ENCODE measurements around the gene DOCK4.

DOCK4 gene

DNA sequence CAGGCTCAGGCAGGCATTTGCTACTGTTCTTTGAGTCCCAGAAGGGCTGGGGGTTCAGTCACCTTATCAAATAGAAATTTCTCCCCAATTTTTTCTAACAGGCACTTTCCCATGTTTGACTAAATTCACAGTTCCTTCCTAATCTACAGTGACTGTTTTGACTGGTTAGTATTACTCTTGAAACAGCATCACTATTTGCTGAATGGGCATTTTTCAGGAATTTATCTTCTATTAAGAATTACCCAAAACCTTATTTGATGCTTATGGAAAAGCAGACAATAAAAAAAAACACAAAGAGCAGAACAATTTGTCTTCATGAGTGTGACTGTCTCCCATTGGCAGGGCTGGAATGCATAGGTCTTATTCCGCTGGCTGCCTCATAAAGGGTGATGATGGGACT lies 269.0 kb downstream of the DOCK4 start:
- no peak for DNase-seq
- H3K79me2 ChIP-seq (ENCODE audit: control insufficient read depth, insufficient read depth, low read length, poor library complexity) = no peaks in the 10 kb centered on the region
- H3K79me1 ChIP-seq (ENCODE audit: low read length) = no peaks in the 10 kb centered on the region
- no peak overlapping the region for H4K12ac ChIP-seq (ENCODE audit: low read depth, low read length)
- H3K4me2 ChIP-seq (ENCODE audit: low read length) = no peak overlapping the region
- H3K9me3 ChIP-seq (ENCODE audit: insufficient read depth, low read depth, low read length) = no peaks in the 10 kb centered on the region
- H2BK5ac ChIP-seq (ENCODE audit: low read depth, low read length, poor library complexity) = no peak overlapping the region
- WGBS (ENCODE audit: extremely low coverage, insufficient coverage, insufficient read length) = no CpG with 5 or more reads among the region's 1 CpG
- H3K9ac ChIP-seq (ENCODE audit: low read length) = no peak overlapping the region
- no peak overlapping the region for H3K4ac ChIP-seq (ENCODE audit: low read depth, low read length)
- peaks cover 2 to 6% of the 10 kb centered on the region in 2 experiments for H3K36me3 ChIP-seq (ENCODE audit: control insufficient read depth in 1 of 2, insufficient read depth in 2 of 2, low read length in 2 of 2)
- H4K91ac ChIP-seq (ENCODE audit: low read depth, low read length) = no peak overlapping the region
- H2BK12ac ChIP-seq (ENCODE audit: low read length) = no peak overlapping the region
- no peak overlapping the region for H3K4me3 ChIP-seq (ENCODE audit: low read depth, low read length)
- no peak overlapping the region for H2BK120ac ChIP-seq (ENCODE audit: insufficient read depth, low read length, poor library complexity)
- no peak overlapping the region for H3K18ac ChIP-seq (ENCODE audit: low read length)
- no peak overlapping the region for H4K8ac ChIP-seq (ENCODE audit: low read depth, low read length)
- H2AFZ ChIP-seq (ENCODE audit: insufficient read depth, low read length, poor library complexity) = no peak overlapping the region
- no peak overlapping the region for H3K14ac ChIP-seq (ENCODE audit: low read length)
- no peak overlapping the region for H3K27ac ChIP-seq (ENCODE audit: low read depth, low read length)
- H3K4me1 ChIP-seq (ENCODE audit: control insufficient read depth in 1 of 2, insufficient read depth in 2 of 2, low read length in 2 of 2) = no peaks in the 10 kb centered on the region
- no peaks in the 10 kb centered on the region for H3K27me3 ChIP-seq (ENCODE audit: insufficient read depth, low read length)
- no peak overlapping the region for H2AK5ac ChIP-seq (ENCODE audit: low read length)
- no peak overlapping the region for H3K23ac ChIP-seq (ENCODE audit: low read length)

DNA sequence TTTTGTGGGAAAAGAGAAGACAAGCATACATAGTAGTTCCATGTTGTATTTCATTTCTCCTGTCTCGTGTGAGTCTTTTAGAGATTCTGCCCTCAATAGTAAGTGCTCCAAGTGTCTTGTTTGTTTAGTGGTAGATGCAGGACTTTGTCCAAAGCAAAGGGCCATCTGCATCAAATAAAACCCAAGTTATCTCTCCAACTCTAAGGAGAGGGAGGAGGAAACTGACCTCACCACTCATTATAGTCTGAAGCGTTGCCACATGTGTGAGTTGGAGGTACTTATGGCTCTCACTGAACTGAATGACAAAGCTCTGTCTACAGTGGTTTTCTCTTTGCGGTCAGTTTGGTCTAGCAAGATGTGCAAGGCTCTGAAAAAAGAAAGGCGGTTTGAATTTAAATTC lies 272.6 kb downstream of the DOCK4 start:
- no CpG with 5 or more reads among the region's 4 CpGs for WGBS (ENCODE audit: extremely low coverage, insufficient coverage, insufficient read length)
- H3K14ac ChIP-seq (ENCODE audit: low read length) = no peak overlapping the region

DNA sequence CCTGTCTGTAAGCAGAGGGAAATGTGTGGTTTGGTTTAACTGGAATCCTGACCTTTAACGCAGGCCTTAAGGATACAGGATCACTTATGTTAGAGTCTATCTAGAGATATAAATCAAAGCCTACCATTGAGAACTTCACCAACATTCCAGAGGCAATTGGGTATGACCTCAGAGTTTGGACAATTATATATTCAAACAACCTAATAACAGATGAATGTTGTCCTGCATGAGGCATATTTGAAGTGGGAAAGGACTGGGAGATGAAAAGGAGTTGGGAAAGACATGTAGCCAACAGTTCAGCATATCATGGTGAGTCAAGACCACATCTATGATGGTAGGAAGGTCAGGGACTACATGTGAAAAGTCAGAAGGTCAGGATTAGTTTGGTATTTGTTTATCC lies 274.2 kb downstream of the DOCK4 start:
- H3K9ac ChIP-seq (ENCODE audit: low read length) = no peak overlapping the region
- no CpG with 5 or more reads among the region's 1 CpG for WGBS (ENCODE audit: extremely low coverage, insufficient coverage, insufficient read length)
- H3K79me2 ChIP-seq (ENCODE audit: control insufficient read depth, insufficient read depth, low read length, poor library complexity) = no peaks in the 10 kb centered on the region

More for the DNA sequence above, 272.6 kb downstream of the DOCK4 start:
- Histone ChIP-seq H3K4ac (ENCODE audit: low read depth, low read length) (no peak overlapping the region), H3K23ac (ENCODE audit: low read length) (no peak overlapping the region), H3K79me1 (ENCODE audit: low read length) (no peaks in the 10 kb centered on the region), H3K27ac (ENCODE audit: low read depth, low read length) (no peak overlapping the region), H3K9me3 (ENCODE audit: insufficient read depth, low read depth, low read length) (no peaks in the 10 kb centered on the region), H3K18ac (ENCODE audit: low read length) (no peak overlapping the region), H3K27me3 (ENCODE audit: insufficient read depth, low read length) (no peaks in the 10 kb centered on the region), H4K8ac (ENCODE audit: low read depth, low read length) (no peak overlapping the region), H2BK12ac (ENCODE audit: low read length) (no peak overlapping the region), H3K9ac (ENCODE audit: low read length) (no peak overlapping the region), H2AFZ (ENCODE audit: insufficient read depth, low read length, poor library complexity) (no peak overlapping the region), H3K4me3 (ENCODE audit: low read depth, low read length) (no peak overlapping the region), H3K36me3 (ENCODE audit: control insufficient read depth in 1 of 2, insufficient read depth in 2 of 2, low read length in 2 of 2) (no peaks in the 10 kb centered on the region), H3K4me2 (ENCODE audit: low read length) (no peak overlapping the region), H4K91ac (ENCODE audit: low read depth, low read length) (no peak overlapping the region), H3K79me2 (ENCODE audit: control insufficient read depth, insufficient read depth, low read length, poor library complexity) (no peaks in the 10 kb centered on the region), H2BK5ac (ENCODE audit: low read depth, low read length, poor library complexity) (no peak overlapping the region), H2AK5ac (ENCODE audit: low read length) (no peak overlapping the region), H3K4me1 (ENCODE audit: control insufficient read depth in 1 of 2, insufficient read depth in 2 of 2, low read length in 2 of 2) (no peaks in the 10 kb centered on the region), H2BK120ac (ENCODE audit: insufficient read depth, low read length, poor library complexity) (no peak overlapping the region), H4K12ac (ENCODE audit: low read depth, low read length) (no peak overlapping the region)
- no peak for DNase-seq

DNA sequence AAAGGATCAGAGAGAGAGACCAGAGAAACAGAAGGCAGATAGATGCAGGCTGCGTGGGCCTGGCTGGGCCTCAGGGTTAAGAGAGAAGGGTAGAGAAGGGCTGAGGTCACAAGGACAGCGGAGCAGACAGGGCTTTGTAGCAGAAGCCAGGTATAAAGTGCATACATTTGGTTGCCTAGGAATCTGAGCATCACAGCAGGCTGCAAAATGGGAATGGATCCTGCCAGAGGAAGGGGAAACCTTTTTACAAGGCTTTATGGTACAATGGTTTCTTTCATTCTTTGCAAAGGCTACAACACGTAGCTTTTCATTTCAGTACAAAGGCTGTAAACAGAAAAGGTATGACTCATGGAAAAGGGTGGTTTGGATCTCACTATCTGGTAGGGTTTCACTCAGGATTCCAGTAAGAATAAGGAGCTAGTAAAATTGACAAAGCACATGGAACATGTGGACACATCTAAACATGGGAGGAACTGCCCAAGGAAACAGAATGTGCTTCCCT lies 275.1 kb downstream of the DOCK4 start:
- no peak overlapping the region for H3K4ac ChIP-seq (ENCODE audit: low read depth, low read length)
- H4K91ac ChIP-seq (ENCODE audit: low read depth, low read length) = no peak overlapping the region
- H2AK5ac ChIP-seq (ENCODE audit: low read length) = no peak overlapping the region
- no peaks in the 10 kb centered on the region for H3K4me1 ChIP-seq (ENCODE audit: control insufficient read depth in 1 of 2, insufficient read depth in 2 of 2, low read length in 2 of 2)
- H3K9ac ChIP-seq (ENCODE audit: low read length) = no peak overlapping the region
- no peak overlapping the region for H3K23ac ChIP-seq (ENCODE audit: low read length)
- no peak overlapping the region for H2BK120ac ChIP-seq (ENCODE audit: insufficient read depth, low read length, poor library complexity)
- H3K79me2 ChIP-seq (ENCODE audit: control insufficient read depth, insufficient read depth, low read length, poor library complexity) = no peaks in the 10 kb centered on the region
- no peak overlapping the region for H3K4me2 ChIP-seq (ENCODE audit: low read length)
- no peaks in the 10 kb centered on the region for H3K79me1 ChIP-seq (ENCODE audit: low read length)
- no peak overlapping the region for H2BK5ac ChIP-seq (ENCODE audit: low read depth, low read length, poor library complexity)
- no peaks in the 10 kb centered on the region for H3K27me3 ChIP-seq (ENCODE audit: insufficient read depth, low read length)
- H3K4me3 ChIP-seq (ENCODE audit: low read depth, low read length) = no peak overlapping the region
- H2BK12ac ChIP-seq (ENCODE audit: low read length) = no peak overlapping the region
- no peaks in the 10 kb centered on the region for H3K36me3 ChIP-seq (ENCODE audit: control insufficient read depth in 1 of 2, insufficient read depth in 2 of 2, low read length in 2 of 2)
- no peak overlapping the region for H3K14ac ChIP-seq (ENCODE audit: low read length)
- peak overlapping the region; percentile 62 for H4K8ac ChIP-seq (ENCODE audit: low read depth, low read length)
- no peak overlapping the region for H2AFZ ChIP-seq (ENCODE audit: insufficient read depth, low read length, poor library complexity)
- DNase-seq = no peak
- H4K12ac ChIP-seq (ENCODE audit: low read depth, low read length) = no peak overlapping the region
- peak overlapping the region; percentile 23 for H3K27ac ChIP-seq (ENCODE audit: low read depth, low read length)
- no peaks in the 10 kb centered on the region for H3K9me3 ChIP-seq (ENCODE audit: insufficient read depth, low read depth, low read length)
- WGBS (ENCODE audit: extremely low coverage, insufficient coverage, insufficient read length) = no CpG with 5 or more reads among the region's 3 CpGs
- no peak overlapping the region for H3K18ac ChIP-seq (ENCODE audit: low read length)

More for the DNA sequence above, 274.2 kb downstream of the DOCK4 start:
- Histone ChIP-seq H3K4me1 (ENCODE audit: control insufficient read depth in 1 of 2, insufficient read depth in 2 of 2, low read length in 2 of 2) (no peaks in the 10 kb centered on the region), H3K36me3 (ENCODE audit: control insufficient read depth in 1 of 2, insufficient read depth in 2 of 2, low read length in 2 of 2) (no peaks in the 10 kb centered on the region), H2BK5ac (ENCODE audit: low read depth, low read length, poor library complexity) (no peak overlapping the region), H2BK120ac (ENCODE audit: insufficient read depth, low read length, poor library complexity) (no peak overlapping the region), H4K8ac (ENCODE audit: low read depth, low read length) (no peak overlapping the region), H2BK12ac (ENCODE audit: low read length) (no peak overlapping the region), H2AFZ (ENCODE audit: insufficient read depth, low read length, poor library complexity) (no peak overlapping the region), H4K12ac (ENCODE audit: low read depth, low read length) (no peak overlapping the region), H3K9me3 (ENCODE audit: insufficient read depth, low read depth, low read length) (no peaks in the 10 kb centered on the region), H3K4ac (ENCODE audit: low read depth, low read length) (no peak overlapping the region), H3K27me3 (ENCODE audit: insufficient read depth, low read length) (no peaks in the 10 kb centered on the region), H3K18ac (ENCODE audit: low read length) (no peak overlapping the region), H3K4me2 (ENCODE audit: low read length) (no peak overlapping the region), H3K4me3 (ENCODE audit: low read depth, low read length) (no peak overlapping the region), H2AK5ac (ENCODE audit: low read length) (no peak overlapping the region), H3K14ac (ENCODE audit: low read length) (no peak overlapping the region), H3K23ac (ENCODE audit: low read length) (no peak overlapping the region), H3K79me1 (ENCODE audit: low read length) (no peaks in the 10 kb centered on the region), H4K91ac (ENCODE audit: low read depth, low read length) (no peak overlapping the region), H3K27ac (ENCODE audit: low read depth, low read length) (no peak overlapping the region)
- no peak for DNase-seq

Data from trophoblast cell (in vitro differentiated cells and primary cell).